ENCODE measurements around the gene RPS27L.
A peak's percentile ranks its signal among the peaks of the same experiment; 100 is the strongest.

Gene RPS27L

DNA sequence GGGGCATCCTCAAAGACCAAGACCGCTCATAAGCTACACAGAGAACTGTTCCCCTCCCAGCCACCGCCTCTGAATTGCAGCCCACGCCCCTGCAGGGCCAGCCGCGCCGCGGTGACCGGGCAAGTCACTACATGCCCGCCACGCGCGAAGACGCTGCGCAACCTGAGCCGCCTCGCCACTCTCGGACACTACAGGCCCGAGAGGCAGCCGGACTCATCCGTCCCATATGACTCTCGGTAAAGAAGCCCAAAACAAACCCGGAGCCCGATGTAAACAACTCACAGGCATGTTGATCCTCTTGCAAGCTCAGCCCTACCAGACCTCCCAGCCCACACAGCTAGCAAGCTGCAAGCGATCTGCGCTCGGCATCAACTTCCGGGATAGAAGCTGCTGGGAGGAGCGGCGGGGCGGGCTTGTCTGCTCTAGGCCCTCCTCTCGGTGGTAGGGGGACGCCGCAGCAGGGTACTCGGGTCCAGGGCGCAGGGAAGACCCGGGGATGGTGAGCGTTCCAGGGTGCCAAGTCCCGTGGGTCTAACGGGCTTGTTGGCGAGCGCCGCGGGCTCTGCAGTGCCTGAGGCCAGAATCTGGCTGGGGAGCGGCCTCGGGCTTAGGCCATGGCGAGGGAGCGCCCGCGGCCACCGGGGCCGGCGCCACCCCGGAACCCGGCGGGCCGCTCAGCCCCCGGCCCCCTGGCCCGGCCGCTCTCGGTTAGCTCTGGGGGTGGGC, at the start of gene RPS27L:
Gene RPS27L, minus strand, starts transcription at position 360 of the 726 bp plus-strand sequence. Its CDS starts 72 bp downstream, at position 288.
- Histone ChIP-seq H2AFZ (ENCODE audit: low read length) (peak within 1 kb of the TSS; percentile 54; the same call in 1 of the 2 replicates), H3K9me2 (ENCODE audit: low read depth, low read length) (no peaks in the 10 kb centered on the region), H3K4me2 (ENCODE audit: low read length) (peak within 1 kb of the TSS; percentile 89), H3K36me3 (ENCODE audit: insufficient read depth, low read length) (peaks cover 19% of the 10 kb centered on the region; the same call in 1 of the 2 replicates), H3K79me2 (ENCODE audit: insufficient read depth, low read length) (peaks cover 12% of the 10 kb centered on the region; the same call in 1 of the 2 replicates), H4K20me1 (ENCODE audit: insufficient read depth, low read length) (no peaks in the 10 kb centered on the region), H3K27me3 (ENCODE audit: insufficient read depth, low read length) (no peaks in the 10 kb centered on the region), H3K4me1 (ENCODE audit: insufficient read depth, low read length, severe bottlenecking) (peaks cover 18% of the 10 kb centered on the region), H3K9ac (ENCODE audit: low read length) (peak within 1 kb of the TSS; percentile 85), H3F3A (ENCODE audit: insufficient read depth, low read length) (no peaks in the 10 kb centered on the region), H3K4me3 (ENCODE audit: low read depth, low read length, poor library complexity, severe bottlenecking) (peak within 1 kb of the TSS; percentile 83), H3K27ac (ENCODE audit: low read depth, low read length, poor library complexity, severe bottlenecking) (peak within 1 kb of the TSS; percentile 76), H3K9me3 (ENCODE audit: low read length) (no peaks in the 10 kb centered on the region)
- TF ChIP-seq, protein P1, sequence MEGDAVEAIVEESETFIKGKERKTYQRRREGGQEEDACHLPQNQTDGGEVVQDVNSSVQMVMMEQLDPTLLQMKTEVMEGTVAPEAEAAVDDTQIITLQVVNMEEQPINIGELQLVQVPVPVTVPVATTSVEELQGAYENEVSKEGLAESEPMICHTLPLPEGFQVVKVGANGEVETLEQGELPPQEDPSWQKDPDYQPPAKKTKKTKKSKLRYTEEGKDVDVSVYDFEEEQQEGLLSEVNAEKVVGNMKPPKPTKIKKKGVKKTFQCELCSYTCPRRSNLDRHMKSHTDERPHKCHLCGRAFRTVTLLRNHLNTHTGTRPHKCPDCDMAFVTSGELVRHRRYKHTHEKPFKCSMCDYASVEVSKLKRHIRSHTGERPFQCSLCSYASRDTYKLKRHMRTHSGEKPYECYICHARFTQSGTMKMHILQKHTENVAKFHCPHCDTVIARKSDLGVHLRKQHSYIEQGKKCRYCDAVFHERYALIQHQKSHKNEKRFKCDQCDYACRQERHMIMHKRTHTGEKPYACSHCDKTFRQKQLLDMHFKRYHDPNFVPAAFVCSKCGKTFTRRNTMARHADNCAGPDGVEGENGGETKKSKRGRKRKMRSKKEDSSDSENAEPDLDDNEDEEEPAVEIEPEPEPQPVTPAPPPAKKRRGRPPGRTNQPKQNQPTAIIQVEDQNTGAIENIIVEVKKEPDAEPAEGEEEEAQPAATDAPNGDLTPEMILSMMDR (IDR thresholded peaks at IDR 0.05; ENCODE audit: low read length), result no peak
- TF ChIP-seq EZH2 (IDR thresholded peaks at IDR 0.05; ENCODE audit: borderline replicate concordance, low read length), result no peak

DNA sequence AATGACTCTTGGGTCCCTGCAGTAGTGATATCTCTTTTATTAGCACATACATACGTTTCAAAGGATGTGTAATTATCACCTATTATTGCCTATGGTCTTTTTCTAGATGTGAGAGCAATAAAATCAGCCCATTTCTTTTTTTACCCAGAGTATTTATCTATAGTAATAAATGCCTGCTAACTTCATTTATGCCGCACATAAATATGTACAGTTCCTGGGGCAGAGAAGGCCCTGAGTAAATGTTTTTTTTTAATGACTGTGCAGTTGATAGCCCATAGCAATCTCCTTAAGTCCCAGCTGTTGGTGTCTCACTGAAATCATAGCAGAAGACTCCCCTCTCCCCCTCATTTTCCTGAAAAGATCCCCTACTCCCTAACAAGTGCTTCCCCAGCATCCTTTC, 48.8 kb upstream of the RPS27L start:
- no peak overlapping the region for H3K9ac ChIP-seq (ENCODE audit: low read length)
- no peak overlapping the region for H3K4me2 ChIP-seq (ENCODE audit: low read length)
- H2AFZ ChIP-seq (ENCODE audit: low read length), result no peak overlapping the region
- H3K27ac ChIP-seq (ENCODE audit: low read depth, low read length, poor library complexity, severe bottlenecking), result no peak overlapping the region
- no peaks in the 10 kb centered on the region for H3K27me3 ChIP-seq (ENCODE audit: insufficient read depth, low read length)
- H3K36me3 ChIP-seq (ENCODE audit: insufficient read depth, low read length), result no peaks in the 10 kb centered on the region
- peaks cover 33% of the 10 kb centered on the region for H3K79me2 ChIP-seq (ENCODE audit: insufficient read depth, low read length)
- no peak overlapping the region for H3K4me3 ChIP-seq (ENCODE audit: low read depth, low read length, poor library complexity, severe bottlenecking)
- no peaks in the 10 kb centered on the region for H4K20me1 ChIP-seq (ENCODE audit: insufficient read depth, low read length)
- no peak for TF ChIP-seq EZH2 (IDR thresholded peaks at IDR 0.05; ENCODE audit: borderline replicate concordance, low read length)
- TF ChIP-seq, protein P1 (IDR thresholded peaks at IDR 0.05; ENCODE audit: low read length), result no peak
- no peaks in the 10 kb centered on the region for H3K9me3 ChIP-seq (ENCODE audit: low read length)
- H3F3A ChIP-seq (ENCODE audit: insufficient read depth, low read length), result no peaks in the 10 kb centered on the region
- no peaks in the 10 kb centered on the region for H3K9me2 ChIP-seq (ENCODE audit: low read depth, low read length)
- peaks cover 56% of the 10 kb centered on the region for H3K4me1 ChIP-seq (ENCODE audit: insufficient read depth, low read length, severe bottlenecking)

- H3K4me1 ChIP-seq (ENCODE audit: insufficient read depth, low read length, severe bottlenecking), result peaks cover 60% of the 10 kb centered on the region
- H3K27ac ChIP-seq (ENCODE audit: low read depth, low read length, poor library complexity, severe bottlenecking), result no peak overlapping the region
- H3K9ac ChIP-seq (ENCODE audit: low read length), result no peak overlapping the region
- H3K9me3 ChIP-seq (ENCODE audit: low read length), result no peaks in the 10 kb centered on the region
- no peaks in the 10 kb centered on the region for H3K27me3 ChIP-seq (ENCODE audit: insufficient read depth, low read length)
- H2AFZ ChIP-seq (ENCODE audit: low read length), result no peak overlapping the region
- H3K36me3 ChIP-seq (ENCODE audit: insufficient read depth, low read length), result no peaks in the 10 kb centered on the region
- TF ChIP-seq, protein P1 (IDR thresholded peaks at IDR 0.05; ENCODE audit: low read length), result peak; percentile 29; the same call in 1 of the 2 replicates
- TF ChIP-seq EZH2 (IDR thresholded peaks at IDR 0.05; ENCODE audit: borderline replicate concordance, low read length), result no peak
- no peak overlapping the region for H3K4me2 ChIP-seq (ENCODE audit: low read length)
- H3K4me3 ChIP-seq (ENCODE audit: low read depth, low read length, poor library complexity, severe bottlenecking), result no peak overlapping the region
- H4K20me1 ChIP-seq (ENCODE audit: insufficient read depth, low read length), result no peaks in the 10 kb centered on the region
- no peaks in the 10 kb centered on the region for H3K9me2 ChIP-seq (ENCODE audit: low read depth, low read length)
- peaks cover 56% of the 10 kb centered on the region for H3K79me2 ChIP-seq (ENCODE audit: insufficient read depth, low read length)
- H3F3A ChIP-seq (ENCODE audit: insufficient read depth, low read length), result no peaks in the 10 kb centered on the region
These were observed 46.3 kb upstream of the RPS27L start for GRCh38 chr15:63203451-63204090.
